Measurements from ENCODE around the gene TAL1.
"Not testable (repeated sequence)": the region's sequence is repeated elsewhere in the genome, so short reads cannot be mapped to it uniquely, and the experiment has no call there.

DNA sequence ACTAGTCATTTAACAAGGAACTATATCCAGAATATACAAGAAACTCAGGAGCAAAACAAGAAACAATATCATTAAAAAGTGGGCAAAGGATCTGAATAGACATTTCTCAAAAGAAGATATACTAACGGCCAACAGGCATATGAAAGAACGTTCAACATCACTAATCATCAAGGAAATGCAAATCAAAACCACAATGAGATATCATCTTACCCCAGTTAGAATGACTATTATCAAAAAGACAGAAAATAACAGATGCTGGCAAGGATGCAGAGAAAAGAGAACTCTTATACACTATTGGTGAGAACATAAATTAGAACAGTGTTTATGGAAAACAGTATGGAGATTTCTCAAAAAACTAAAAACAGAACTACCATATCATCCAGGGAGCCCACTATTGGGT, 28.5 kb downstream of the TAL1 start:
- not testable (repeated sequence) for TF ChIP-seq RARB, ZNF70, OSR1, ZFP3 (CRISPR knock-in tag; IDR thresholded peaks at IDR 0.05)
- TF ChIP-seq, protein P1, sequence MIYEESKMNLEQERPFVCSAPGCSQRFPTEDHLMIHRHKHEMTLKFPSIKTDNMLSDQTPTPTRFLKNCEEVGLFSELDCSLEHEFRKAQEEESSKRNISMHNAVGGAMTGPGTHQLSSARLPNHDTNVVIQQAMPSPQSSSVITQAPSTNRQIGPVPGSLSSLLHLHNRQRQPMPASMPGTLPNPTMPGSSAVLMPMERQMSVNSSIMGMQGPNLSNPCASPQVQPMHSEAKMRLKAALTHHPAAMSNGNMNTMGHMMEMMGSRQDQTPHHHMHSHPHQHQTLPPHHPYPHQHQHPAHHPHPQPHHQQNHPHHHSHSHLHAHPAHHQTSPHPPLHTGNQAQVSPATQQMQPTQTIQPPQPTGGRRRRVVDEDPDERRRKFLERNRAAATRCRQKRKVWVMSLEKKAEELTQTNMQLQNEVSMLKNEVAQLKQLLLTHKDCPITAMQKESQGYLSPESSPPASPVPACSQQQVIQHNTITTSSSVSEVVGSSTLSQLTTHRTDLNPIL (CRISPR knock-in tag; IDR thresholded peaks at IDR 0.05; ENCODE audit: low read depth), result not testable (repeated sequence)
- TF ChIP-seq, protein P2, sequence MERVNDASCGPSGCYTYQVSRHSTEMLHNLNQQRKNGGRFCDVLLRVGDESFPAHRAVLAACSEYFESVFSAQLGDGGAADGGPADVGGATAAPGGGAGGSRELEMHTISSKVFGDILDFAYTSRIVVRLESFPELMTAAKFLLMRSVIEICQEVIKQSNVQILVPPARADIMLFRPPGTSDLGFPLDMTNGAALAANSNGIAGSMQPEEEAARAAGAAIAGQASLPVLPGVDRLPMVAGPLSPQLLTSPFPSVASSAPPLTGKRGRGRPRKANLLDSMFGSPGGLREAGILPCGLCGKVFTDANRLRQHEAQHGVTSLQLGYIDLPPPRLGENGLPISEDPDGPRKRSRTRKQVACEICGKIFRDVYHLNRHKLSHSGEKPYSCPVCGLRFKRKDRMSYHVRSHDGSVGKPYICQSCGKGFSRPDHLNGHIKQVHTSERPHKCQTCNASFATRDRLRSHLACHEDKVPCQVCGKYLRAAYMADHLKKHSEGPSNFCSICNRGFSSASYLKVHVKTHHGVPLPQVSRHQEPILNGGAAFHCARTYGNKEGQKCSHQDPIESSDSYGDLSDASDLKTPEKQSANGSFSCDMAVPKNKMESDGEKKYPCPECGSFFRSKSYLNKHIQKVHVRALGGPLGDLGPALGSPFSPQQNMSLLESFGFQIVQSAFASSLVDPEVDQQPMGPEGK (CRISPR knock-in tag; IDR thresholded peaks at IDR 0.05; ENCODE audit: borderline replicate concordance), result not testable (repeated sequence)
